GM18951 (cell line): ENCODE results near the gene ZNF672.

Experiments used
- POLR2A ChIP-seq: IDR thresholded peaks from 4 replicates; pipeline ENCODE4 v1.6.1; 2011; ENCODE audit warnings: mild to moderate bottlenecking; ENCODE audit not compliant: insufficient read length, insufficient read depth; ENCODE audit errors: extremely low read depth
- in situ Hi-C: fragments of 300-500 bp; cut with MboI; formaldehyde crosslinking; loops from one replicate; pipeline ENCODE4 v1.12.0; 2022; ENCODE audit warnings: low sequenced_read_pairs, mixed read lengths, inconsistent platforms; ENCODE audit not compliant: unreplicated experiment

Gene ZNF672

GRCh38 chr1:248807067-248807737 lies 30.8 kb upstream of the ZNF672 start:
- in situ Hi-C loops: no loop called here
- TF ChIP-seq POLR2A: no peak

- in situ Hi-C loops: no loop called here
Observed at GRCh38 chr1:248808876-248809275, 29.1 kb upstream of the ZNF672 start.

GRCh38 chr1:248810000-248810726 lies 27.9 kb upstream of the ZNF672 start:
- in situ Hi-C loops: no loop called here
- no peak for TF ChIP-seq POLR2A

More at GRCh38 chr1:248808876-248809275, 29.1 kb upstream of the ZNF672 start:
- no peak for TF ChIP-seq POLR2A

- in situ Hi-C loops: no loop called here
- no peak for TF ChIP-seq POLR2A
Observed at GRCh38 chr1:248810727-248811513, 27.1 kb upstream of the ZNF672 start.

- TF ChIP-seq POLR2A: no peak
- in situ Hi-C loops: no loop called here
Observed at GRCh38 chr1:248811514-248812490, 26.2 kb upstream of the ZNF672 start.

- in situ Hi-C loops: no loop called here
- TF ChIP-seq POLR2A: no peak
Observed at GRCh38 chr1:248812736-248813425, 25.1 kb upstream of the ZNF672 start.

GRCh38 chr1:248813546-248813945 lies 24.5 kb upstream of the ZNF672 start:
- in situ Hi-C loops: no loop called here
- no peak for TF ChIP-seq POLR2A

GRCh38 chr1:248814351-248814750 lies 23.7 kb upstream of the ZNF672 start:
- in situ Hi-C loops: no loop called here
- no peak for TF ChIP-seq POLR2A

- no peak for TF ChIP-seq POLR2A
- in situ Hi-C loops: no loop called here
Observed at GRCh38 chr1:248815407-248816034, 22.5 kb upstream of the ZNF672 start.

- TF ChIP-seq POLR2A: no peak
- in situ Hi-C loops: no loop called here
Observed at GRCh38 chr1:248816042-248816851, 21.8 kb upstream of the ZNF672 start.

- in situ Hi-C loops: no loop called here
- TF ChIP-seq POLR2A: no peak
Observed at GRCh38 chr1:248817065-248817464, 21.0 kb upstream of the ZNF672 start.
